ENCODE results near the gene AFF3. TPM values are rescaled to one million over a fixed set of nuclear protein-coding genes. Genes with fewer than 3 reads are reported as not detected.

Gene AFF3
- total RNA-seq, 1 experiment from 2014 or later, result 0.22 TPM

- no peak overlapping the region for H2BK15ac ChIP-seq (ENCODE audit: low read depth, low read length)
- no peak overlapping the region for H2AK5ac ChIP-seq (ENCODE audit: insufficient read length, low read length)
- no peak overlapping the region for H3K23ac ChIP-seq (ENCODE audit: insufficient read length, low read depth, low read length)
- no peaks in the 10 kb centered on the region for H3K9me3 ChIP-seq (ENCODE audit: control insufficient read depth, low read depth, low read length)
- Mint-ChIP-seq H3K36me3 (ENCODE audit: insufficient read depth in 1 of 3, low read depth in 3 of 3) (no peaks in the 10 kb centered on the region; a peak in 1 of 7 replicates), H3K4me3 (no peak overlapping the region), H3K4me1 (peaks cover 4 to 9% of the 10 kb centered on the region in 2 experiments), H3K27ac (no peak overlapping the region), H3K27me3 (ENCODE audit: low read depth) (peaks cover 5% of the 10 kb centered on the region; the same call in 1 of the 2 replicates), H3K9me3 (peaks cover 0 to 3% of the 10 kb centered on the region in 2 experiments; a peak in 1 of 5 replicates)
- no peak overlapping the region for H3K27ac ChIP-seq (ENCODE audit: insufficient read length, low read depth, low read length)
- TF ChIP-seq, protein P1, sequence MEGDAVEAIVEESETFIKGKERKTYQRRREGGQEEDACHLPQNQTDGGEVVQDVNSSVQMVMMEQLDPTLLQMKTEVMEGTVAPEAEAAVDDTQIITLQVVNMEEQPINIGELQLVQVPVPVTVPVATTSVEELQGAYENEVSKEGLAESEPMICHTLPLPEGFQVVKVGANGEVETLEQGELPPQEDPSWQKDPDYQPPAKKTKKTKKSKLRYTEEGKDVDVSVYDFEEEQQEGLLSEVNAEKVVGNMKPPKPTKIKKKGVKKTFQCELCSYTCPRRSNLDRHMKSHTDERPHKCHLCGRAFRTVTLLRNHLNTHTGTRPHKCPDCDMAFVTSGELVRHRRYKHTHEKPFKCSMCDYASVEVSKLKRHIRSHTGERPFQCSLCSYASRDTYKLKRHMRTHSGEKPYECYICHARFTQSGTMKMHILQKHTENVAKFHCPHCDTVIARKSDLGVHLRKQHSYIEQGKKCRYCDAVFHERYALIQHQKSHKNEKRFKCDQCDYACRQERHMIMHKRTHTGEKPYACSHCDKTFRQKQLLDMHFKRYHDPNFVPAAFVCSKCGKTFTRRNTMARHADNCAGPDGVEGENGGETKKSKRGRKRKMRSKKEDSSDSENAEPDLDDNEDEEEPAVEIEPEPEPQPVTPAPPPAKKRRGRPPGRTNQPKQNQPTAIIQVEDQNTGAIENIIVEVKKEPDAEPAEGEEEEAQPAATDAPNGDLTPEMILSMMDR (conservative IDR thresholded peaks at IDR 0.05), result no peak
- no peak overlapping the region for H3K56ac ChIP-seq (ENCODE audit: insufficient read length, low read depth, low read length)
- H3K18ac ChIP-seq (ENCODE audit: insufficient read length, low read depth, low read length), result no peak overlapping the region
- H2BK20ac ChIP-seq (ENCODE audit: low read depth, low read length, poor library complexity, severe bottlenecking), result no peak overlapping the region
- H3K79me2 ChIP-seq (ENCODE audit: insufficient read depth, low read length), result no peaks in the 10 kb centered on the region
- H2BK5ac ChIP-seq (ENCODE audit: insufficient read length, low read length), result no peak overlapping the region
- H3K79me1 ChIP-seq (ENCODE audit: insufficient read depth, low read depth, low read length, poor library complexity, severe bottlenecking), result no peaks in the 10 kb centered on the region
- H2BK120ac ChIP-seq (ENCODE audit: low read depth, low read length, poor library complexity, severe bottlenecking), result no peak overlapping the region
- H4K20me1 ChIP-seq (ENCODE audit: control insufficient read depth, insufficient read depth, insufficient read length), result no peaks in the 10 kb centered on the region
- H3K23me2 ChIP-seq (ENCODE audit: insufficient read length, low read depth, low read length, poor library complexity, severe bottlenecking), result no peaks in the 10 kb centered on the region
- H3K4me1 ChIP-seq (ENCODE audit: insufficient read depth, low read length), result no peaks in the 10 kb centered on the region
- H3K9ac ChIP-seq (ENCODE audit: extremely low read depth, insufficient read length, low read length), result no peak overlapping the region
- H3K14ac ChIP-seq (ENCODE audit: insufficient read depth, low read length), result no peak overlapping the region
- H2AFZ ChIP-seq (ENCODE audit: low read length), result no peak overlapping the region
- H2BK12ac ChIP-seq (ENCODE audit: insufficient read length, low read depth, low read length), result no peak overlapping the region
- H3K4me2 ChIP-seq (ENCODE audit: insufficient read depth, insufficient read length, low read length), result no peak overlapping the region
- no peak for DNase-seq
- H3K4ac ChIP-seq (ENCODE audit: low read depth, low read length), result no peak overlapping the region
- no CpG with 5 or more reads among the region's 1 CpG for WGBS (ENCODE audit: extremely low coverage, insufficient read length, low lambda C conversion rate)
- no peaks in the 10 kb centered on the region for H3K27me3 ChIP-seq (ENCODE audit: insufficient read depth, low read length)
- no peak overlapping the region for H4K8ac ChIP-seq (replicated peaks; ENCODE audit: insufficient read length, low read depth, low read length)
- H3T11ph ChIP-seq (ENCODE audit: low read length), result no peak overlapping the region
- no peak overlapping the region for H4K91ac ChIP-seq (ENCODE audit: insufficient read length, low read depth, low read length)
- H4K5ac ChIP-seq (ENCODE audit: insufficient read length, low read depth, low read length), result no peak overlapping the region
Observed at GRCh38 chr2:99977966-99978365, 164.4 kb downstream of the AFF3 start.
